ENCODE data around the gene SLC8A2. TPM values are rescaled to one million over a fixed set of nuclear protein-coding genes. Genes with fewer than 3 reads are reported as not detected.
A peak's percentile ranks its signal among the peaks of the same experiment; 100 is the strongest.
"Not testable (repeated sequence)": the region's sequence is repeated elsewhere in the genome, so short reads cannot be mapped to it uniquely, and the experiment has no call there.

The SLC8A2 gene
- total and polyA plus RNA-seq, 4 donors: 3.2 to 37.5 (median 23.4) TPM

GRCh38 chr19:47390533-47391488 is 80.9 kb downstream of the SLC8A2 start:
- WGBS (ENCODE audit: insufficient coverage): 36% methylated on average over 5 of the region's 20 CpGs
- no peak overlapping the region for H3K4me3 ChIP-seq (ENCODE audit: low read depth, low read length)
- peaks cover 2% of the 10 kb centered on the region for H3K27me3 ChIP-seq (ENCODE audit: control insufficient read depth, insufficient read depth, low read length)
- no peaks in the 10 kb centered on the region for H3K36me3 ChIP-seq (ENCODE audit: control insufficient read depth, insufficient read depth, low read length)
- no peaks in the 10 kb centered on the region for H3K9me3 ChIP-seq (ENCODE audit: control insufficient read depth, insufficient read depth, low read length)
- H3K4me1 ChIP-seq (ENCODE audit: control insufficient read depth, insufficient read depth, low read length): peaks cover 15% of the 10 kb centered on the region
- no peak overlapping the region for H3K27ac ChIP-seq (ENCODE audit: low read depth, low read length)
- peak in 3 of 6 donors; percentile 20 to 76 (median 41) for DNase-seq (ENCODE audit: low read depth in 4 of 6, low spot score in 6 of 6)

- no peaks in the 10 kb centered on the region for H3K9me3 ChIP-seq (ENCODE audit: control insufficient read depth, insufficient read depth, low read length)
- no peak for DNase-seq (ENCODE audit: low read depth in 4 of 6, low spot score in 6 of 6)
- H3K4me1 ChIP-seq (ENCODE audit: control insufficient read depth, insufficient read depth, low read length): peaks cover 15% of the 10 kb centered on the region
- peaks cover 2% of the 10 kb centered on the region for H3K27me3 ChIP-seq (ENCODE audit: control insufficient read depth, insufficient read depth, low read length)
- H3K36me3 ChIP-seq (ENCODE audit: control insufficient read depth, insufficient read depth, low read length): no peaks in the 10 kb centered on the region
- no peak overlapping the region for H3K27ac ChIP-seq (ENCODE audit: low read depth, low read length)
- WGBS (ENCODE audit: insufficient coverage): no CpG with 5 or more reads among the region's 9 CpGs
- no peak overlapping the region for H3K4me3 ChIP-seq (ENCODE audit: low read depth, low read length)
Observed at GRCh38 chr19:47389150-47389556, 82.5 kb downstream of the SLC8A2 start.

GRCh38 chr19:47388721-47389120 is 83.0 kb downstream of the SLC8A2 start:
- H3K9me3 ChIP-seq (ENCODE audit: control insufficient read depth, insufficient read depth, low read length); H3K4me3 ChIP-seq (ENCODE audit: low read depth, low read length); DNase-seq (ENCODE audit: low read depth in 4 of 6, low spot score in 6 of 6); H3K27ac ChIP-seq (ENCODE audit: low read depth, low read length); H3K36me3 ChIP-seq (ENCODE audit: control insufficient read depth, insufficient read depth, low read length); H3K27me3 ChIP-seq (ENCODE audit: control insufficient read depth, insufficient read depth, low read length): not testable (repeated sequence)
- peaks cover 15% of the 10 kb centered on the region for H3K4me1 ChIP-seq (ENCODE audit: control insufficient read depth, insufficient read depth, low read length)
- WGBS (ENCODE audit: insufficient coverage): 98% methylated on average over 4 of the region's 5 CpGs

- H3K27me3 ChIP-seq (ENCODE audit: control insufficient read depth, insufficient read depth, low read length): not testable (repeated sequence)
- 80% methylated on average over 1 of the region's 3 CpGs for WGBS (ENCODE audit: insufficient coverage)
Observed at GRCh38 chr19:47387623-47388022, 84.1 kb downstream of the SLC8A2 start.

GRCh38 chr19:47386582-47386981 is 85.1 kb downstream of the SLC8A2 start:
- Histone ChIP-seq H3K36me3 (ENCODE audit: control insufficient read depth, insufficient read depth, low read length) (peaks cover 11% of the 10 kb centered on the region), H3K4me1 (ENCODE audit: control insufficient read depth, insufficient read depth, low read length) (peaks cover 13% of the 10 kb centered on the region)
- not testable (repeated sequence) for DNase-seq (ENCODE audit: low read depth in 4 of 6, low spot score in 6 of 6); H3K27me3 ChIP-seq (ENCODE audit: control insufficient read depth, insufficient read depth, low read length); H3K9me3 ChIP-seq (ENCODE audit: control insufficient read depth, insufficient read depth, low read length); H3K4me3 ChIP-seq (ENCODE audit: low read depth, low read length); H3K27ac ChIP-seq (ENCODE audit: low read depth, low read length)
- 85% methylated on average over 10 of the region's 12 CpGs for WGBS (ENCODE audit: insufficient coverage)

More at GRCh38 chr19:47387623-47388022, 84.1 kb downstream of the SLC8A2 start:
- not testable (repeated sequence) for DNase-seq (ENCODE audit: low read depth in 4 of 6, low spot score in 6 of 6); H3K4me3 ChIP-seq (ENCODE audit: low read depth, low read length); H3K36me3 ChIP-seq (ENCODE audit: control insufficient read depth, insufficient read depth, low read length); H3K27ac ChIP-seq (ENCODE audit: low read depth, low read length); H3K9me3 ChIP-seq (ENCODE audit: control insufficient read depth, insufficient read depth, low read length)
- peaks cover 15% of the 10 kb centered on the region for H3K4me1 ChIP-seq (ENCODE audit: control insufficient read depth, insufficient read depth, low read length)

GRCh38 chr19:47384533-47384932 is 87.2 kb downstream of the SLC8A2 start:
- DNase-seq (ENCODE audit: low read depth in 4 of 6, low spot score in 6 of 6); H3K4me1 ChIP-seq (ENCODE audit: control insufficient read depth, insufficient read depth, low read length); H3K27me3 ChIP-seq (ENCODE audit: control insufficient read depth, insufficient read depth, low read length); H3K4me3 ChIP-seq (ENCODE audit: low read depth, low read length); H3K27ac ChIP-seq (ENCODE audit: low read depth, low read length); H3K9me3 ChIP-seq (ENCODE audit: control insufficient read depth, insufficient read depth, low read length): not testable (repeated sequence)
- 85% methylated on average over 2 of the region's 4 CpGs for WGBS (ENCODE audit: insufficient coverage)
- H3K36me3 ChIP-seq (ENCODE audit: control insufficient read depth, insufficient read depth, low read length): peaks cover 31% of the 10 kb centered on the region

- H3K4me1 ChIP-seq (ENCODE audit: control insufficient read depth, insufficient read depth, low read length); H3K4me3 ChIP-seq (ENCODE audit: low read depth, low read length); H3K9me3 ChIP-seq (ENCODE audit: control insufficient read depth, insufficient read depth, low read length); DNase-seq (ENCODE audit: low read depth in 4 of 6, low spot score in 6 of 6); H3K27ac ChIP-seq (ENCODE audit: low read depth, low read length); H3K27me3 ChIP-seq (ENCODE audit: control insufficient read depth, insufficient read depth, low read length): not testable (repeated sequence)
- H3K36me3 ChIP-seq (ENCODE audit: control insufficient read depth, insufficient read depth, low read length): peaks cover 37% of the 10 kb centered on the region
- 100% methylated on average over 1 of the region's 5 CpGs for WGBS (ENCODE audit: insufficient coverage)
Observed at GRCh38 chr19:47383890-47384289, 87.8 kb downstream of the SLC8A2 start.

- Histone ChIP-seq H3K36me3 (ENCODE audit: control insufficient read depth, insufficient read depth, low read length) (peaks cover 56% of the 10 kb centered on the region), H3K27ac (ENCODE audit: low read depth, low read length) (no peak overlapping the region), H3K4me3 (ENCODE audit: low read depth, low read length) (no peak overlapping the region), H3K9me3 (ENCODE audit: control insufficient read depth, insufficient read depth, low read length) (no peaks in the 10 kb centered on the region), H3K4me1 (ENCODE audit: control insufficient read depth, insufficient read depth, low read length) (peaks cover 12% of the 10 kb centered on the region), H3K27me3 (ENCODE audit: control insufficient read depth, insufficient read depth, low read length) (no peaks in the 10 kb centered on the region)
- 86% methylated on average over 8 of the region's 11 CpGs for WGBS (ENCODE audit: insufficient coverage)
- no peak for DNase-seq (ENCODE audit: low read depth in 4 of 6, low spot score in 6 of 6)
Observed at GRCh38 chr19:47381653-47382279, 89.9 kb downstream of the SLC8A2 start.

GRCh38 chr19:47381121-47381520 is 90.6 kb downstream of the SLC8A2 start:
- H3K27me3 ChIP-seq (ENCODE audit: control insufficient read depth, insufficient read depth, low read length): no peaks in the 10 kb centered on the region
- H3K27ac ChIP-seq (ENCODE audit: low read depth, low read length): no peak overlapping the region
- no peak overlapping the region for H3K4me3 ChIP-seq (ENCODE audit: low read depth, low read length)
- no peaks in the 10 kb centered on the region for H3K9me3 ChIP-seq (ENCODE audit: control insufficient read depth, insufficient read depth, low read length)
- no peak for DNase-seq (ENCODE audit: low read depth in 4 of 6, low spot score in 6 of 6)
- 90% methylated on average over 14 of the region's 14 CpGs for WGBS (ENCODE audit: insufficient coverage)
- peaks cover 63% of the 10 kb centered on the region for H3K36me3 ChIP-seq (ENCODE audit: control insufficient read depth, insufficient read depth, low read length)
- peaks cover 12% of the 10 kb centered on the region for H3K4me1 ChIP-seq (ENCODE audit: control insufficient read depth, insufficient read depth, low read length)
